AG10803 (cell line): ENCODE measurements around the gene ADAMTS15.

Experiments
- DNase-seq: peaks from one replicate; pipeline ENCODE4 v3.0.0; 2010; ENCODE audit warnings: low read depth
- H3K4me3 ChIP-seq: 2 replicates; pipeline ENCODE4 v1.5.1; 2011; ENCODE audit warnings: mild to moderate bottlenecking, low read length, control low read depth
- CTCF ChIP-seq: conservative IDR thresholded peaks from 2 replicates; pipeline ENCODE4 v1.5.1; 2011; ENCODE audit warnings: mild to moderate bottlenecking, low read length, control low read depth, inconsistent platforms

ADAMTS15 gene

DNA sequence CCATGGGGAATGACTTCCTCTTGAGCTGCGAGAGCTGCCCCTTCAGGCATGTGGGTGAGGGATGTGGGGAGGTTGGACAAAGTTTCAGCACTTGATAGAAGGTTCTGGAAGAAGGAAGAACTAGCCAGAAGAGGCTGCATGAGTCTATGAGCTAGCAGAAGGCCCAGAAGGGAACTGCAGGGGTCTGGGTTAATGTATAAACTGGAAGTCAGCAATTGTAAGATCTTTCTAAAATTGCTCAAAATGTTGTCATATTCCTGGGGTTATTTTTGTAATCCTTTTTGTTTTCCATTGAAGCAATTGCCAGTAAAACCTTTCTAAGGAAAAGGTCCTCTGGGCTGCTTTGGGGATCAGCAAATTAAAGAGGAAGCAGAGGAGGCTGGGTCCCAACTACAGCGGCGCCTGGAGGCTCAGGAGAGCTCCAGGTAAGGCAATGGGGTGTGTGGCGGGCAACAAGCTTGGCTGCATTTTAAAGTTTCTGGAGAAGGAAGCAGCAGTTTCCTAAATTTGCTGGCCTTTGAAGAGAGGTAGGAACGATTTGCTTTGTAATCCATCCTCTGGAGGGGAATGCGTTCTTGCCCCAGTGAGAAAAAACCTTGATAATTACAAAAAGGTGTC is 29.2 kb downstream of the ADAMTS15 start:
- TF ChIP-seq CTCF, result no peak
- no peak overlapping the region for H3K4me3 ChIP-seq
- DNase-seq, result no peak

GRCh38 chr11:130478204-130478701 is 29.8 kb downstream of the ADAMTS15 start:
- DNase-seq, result peak; percentile 93
- H3K4me3 ChIP-seq, result no peak overlapping the region
- no peak for TF ChIP-seq CTCF

DNA sequence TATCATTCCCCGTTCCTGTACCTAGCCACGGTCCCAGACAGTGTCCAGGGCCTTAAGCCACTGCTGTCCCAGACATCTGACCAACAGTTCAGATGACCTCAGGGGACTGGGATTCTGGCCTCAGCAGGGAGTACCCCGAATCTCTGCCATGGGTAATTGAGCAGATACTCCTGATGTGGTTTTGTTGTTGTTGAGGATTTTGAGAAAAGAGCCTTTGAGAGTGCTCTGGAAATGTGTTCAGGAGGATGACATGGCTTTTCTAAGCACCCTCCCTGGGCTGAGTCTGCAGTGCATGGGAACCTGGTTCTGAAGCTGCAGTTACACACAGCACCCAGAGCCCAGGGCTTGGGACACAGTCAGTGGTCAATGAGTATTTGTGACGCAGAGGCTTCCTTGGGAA is 30.4 kb downstream of the ADAMTS15 start:
- peak; percentile 25 for DNase-seq
- H3K4me3 ChIP-seq, result no peak overlapping the region
- no peak for TF ChIP-seq CTCF

GRCh38 chr11:130480186-130480585 is 31.7 kb downstream of the ADAMTS15 start:
- H3K4me3 ChIP-seq, result no peak overlapping the region
- TF ChIP-seq CTCF, result no peak
- DNase-seq, result peak; percentile 82

DNA sequence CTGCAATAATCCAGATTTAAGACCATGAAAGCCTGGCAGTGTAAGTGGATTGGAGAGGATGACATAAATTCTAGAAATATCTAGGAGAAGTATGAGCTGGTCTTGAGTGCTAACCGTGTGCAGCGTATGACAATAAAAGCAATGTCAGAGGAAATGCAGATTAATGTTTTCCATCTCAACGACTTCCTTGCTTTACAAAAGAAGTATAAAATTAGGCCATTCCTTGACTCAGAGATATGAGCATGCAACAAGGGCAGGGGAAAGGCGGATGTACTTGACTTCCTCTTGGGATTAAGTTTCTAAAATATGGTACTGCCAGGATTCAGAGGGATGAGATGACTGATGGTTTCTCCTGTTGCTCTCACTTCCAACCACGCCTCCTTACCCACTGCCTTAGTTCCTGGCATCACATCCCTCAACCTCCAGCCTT is 32.3 kb downstream of the ADAMTS15 start:
- H3K4me3 ChIP-seq, result no peak overlapping the region
- DNase-seq, result peak; percentile 48

DNA sequence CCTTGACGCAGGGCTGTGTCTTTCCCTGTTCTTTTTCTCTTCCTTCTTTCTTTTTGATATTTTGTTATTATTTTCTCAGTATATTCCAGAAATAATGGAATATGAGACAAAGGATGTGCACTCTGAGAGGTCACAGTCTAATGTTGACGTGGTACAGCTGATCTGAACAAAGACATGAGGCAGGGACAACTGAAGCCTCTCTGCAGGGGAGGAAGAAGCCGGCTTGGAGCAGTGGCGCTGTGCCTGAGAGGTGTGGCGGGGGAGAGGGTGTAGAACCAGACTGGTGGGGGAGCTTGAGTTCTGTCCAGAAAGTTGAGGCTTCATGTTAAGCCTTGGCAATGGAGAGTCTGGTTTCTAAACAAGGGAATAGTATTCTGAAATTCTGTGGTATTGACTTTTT is 34.7 kb downstream of the ADAMTS15 start:
- no peak for DNase-seq
- no peak for TF ChIP-seq CTCF
- H3K4me3 ChIP-seq, result no peak overlapping the region

More for the DNA sequence above, 32.3 kb downstream of the ADAMTS15 start:
- no peak for TF ChIP-seq CTCF

GRCh38 chr11:130485983-130486382 is 37.5 kb downstream of the ADAMTS15 start:
- no peak overlapping the region for H3K4me3 ChIP-seq
- no peak for DNase-seq
- no peak for TF ChIP-seq CTCF
